GM18909 (cell line): ENCODE results near the gene NAXD.

ENCODE experiments used
- ATAC-seq: cut with Tn5 transposase; IDR thresholded peaks from one replicate; pipeline ENCODE4 v1.9.1; 2021; ENCODE audit warnings: mild to moderate bottlenecking; ENCODE audit not compliant: unreplicated experiment, poor library complexity

Gene NAXD

DNA sequence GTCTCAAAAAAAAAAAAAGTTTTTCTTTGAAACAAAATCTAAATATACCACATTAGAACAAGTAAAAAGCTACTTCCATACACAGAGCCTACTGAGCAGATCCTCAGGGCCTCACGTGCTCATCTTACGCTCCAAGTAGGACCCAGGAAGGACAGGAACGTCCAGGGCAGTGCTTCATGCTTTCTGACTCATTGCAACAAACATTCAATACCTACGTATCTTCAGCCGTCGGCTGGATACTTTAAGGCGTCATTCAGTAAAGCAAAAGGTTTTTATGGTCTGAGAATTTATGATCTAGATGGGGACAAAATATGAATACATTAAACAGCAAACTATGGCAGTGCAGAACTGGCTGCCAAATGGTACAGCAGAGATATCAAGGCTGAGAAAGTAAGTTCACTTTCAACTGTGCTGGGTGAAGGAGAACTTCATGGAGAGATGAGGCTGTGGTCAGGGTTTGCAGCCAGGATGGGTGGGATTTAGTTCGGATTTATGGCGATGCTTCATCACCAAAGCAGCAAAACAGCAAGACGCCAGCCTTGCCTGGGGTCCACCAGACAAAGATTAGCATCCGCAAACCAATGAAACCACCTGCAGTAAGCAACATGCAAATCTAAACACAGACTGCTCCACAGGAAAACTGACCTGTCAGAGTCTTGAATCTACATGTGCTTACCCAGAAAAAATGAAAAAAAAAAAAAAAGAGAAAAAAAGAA, 70.1 kb downstream of the NAXD start:
- no peak for ATAC-seq

- no peak for ATAC-seq
These were observed 72.4 kb downstream of the NAXD start for GRCh38 chr13:110687736-110688135.

DNA sequence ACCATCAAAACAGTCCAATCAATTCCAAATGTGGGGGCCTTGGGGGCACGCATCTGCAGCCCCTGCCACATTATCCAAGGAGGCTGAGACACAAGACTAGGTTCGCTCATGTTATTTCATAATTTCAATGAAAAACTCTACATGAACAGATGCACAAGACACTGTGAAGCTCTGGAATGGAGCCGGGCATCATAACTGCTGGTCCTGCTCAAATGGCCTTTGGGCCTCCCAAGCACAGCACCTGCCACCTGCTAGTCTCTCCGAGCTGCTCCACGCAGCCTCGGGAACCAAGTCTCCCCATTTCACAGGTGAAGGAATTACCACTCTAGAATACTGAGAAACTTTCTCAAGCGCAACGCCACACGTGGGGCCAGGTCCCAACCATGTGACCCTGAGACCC, 73.7 kb downstream of the NAXD start:
- ATAC-seq = no peak
